GM10266 (cell line): ENCODE results near the gene VAV1.
"Not testable (repeated sequence)": the region's sequence is repeated elsewhere in the genome, so short reads cannot be mapped to it uniquely, and the experiment has no call there.

Source experiments
- DNase-seq: peaks from one replicate; pipeline ENCODE4 v3.0.0; 2012; ENCODE audit errors: extremely low spot score
- CTCF ChIP-seq: IDR thresholded peaks from 2 replicates; pipeline ENCODE4 v1.5.1; 2012; ENCODE audit warnings: mild to moderate bottlenecking, low read depth; ENCODE audit not compliant: control insufficient read depth, insufficient read depth; ENCODE audit errors: missing control alignments

Gene VAV1

DNA sequence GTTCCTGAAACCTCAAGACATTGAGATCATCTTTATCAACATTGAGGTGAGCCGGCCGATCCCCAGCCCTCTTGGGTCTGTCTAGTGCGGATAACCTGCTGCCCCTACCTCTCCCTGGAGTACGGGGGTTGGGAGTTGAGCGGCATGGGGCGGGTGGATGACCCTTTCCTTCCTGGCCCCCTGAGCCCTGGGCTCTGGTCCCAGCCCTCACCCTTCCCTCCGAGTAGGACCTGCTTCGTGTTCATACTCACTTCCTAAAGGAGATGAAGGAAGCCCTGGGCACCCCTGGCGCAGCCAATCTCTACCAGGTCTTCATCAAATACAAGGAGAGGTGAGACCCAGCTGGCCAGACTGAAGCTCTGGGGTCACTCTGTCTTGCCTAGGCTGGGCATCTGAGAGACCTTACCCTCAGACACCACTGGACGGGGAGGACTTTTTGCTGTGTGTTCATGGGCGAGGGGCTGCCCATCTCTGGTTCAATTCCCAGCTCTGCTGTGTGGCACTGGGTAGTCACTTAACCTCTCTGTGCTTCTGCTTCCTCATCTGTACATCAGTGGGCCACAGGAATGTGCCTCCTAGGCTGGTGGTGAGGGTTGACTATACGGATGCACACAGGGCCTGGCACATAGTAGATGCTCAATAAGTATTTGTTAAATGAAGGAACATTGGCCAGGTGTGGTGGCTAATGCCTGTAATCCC, 52.7 kb downstream of the VAV1 start:
- TF ChIP-seq CTCF = no peak
- no peak for DNase-seq

DNA sequence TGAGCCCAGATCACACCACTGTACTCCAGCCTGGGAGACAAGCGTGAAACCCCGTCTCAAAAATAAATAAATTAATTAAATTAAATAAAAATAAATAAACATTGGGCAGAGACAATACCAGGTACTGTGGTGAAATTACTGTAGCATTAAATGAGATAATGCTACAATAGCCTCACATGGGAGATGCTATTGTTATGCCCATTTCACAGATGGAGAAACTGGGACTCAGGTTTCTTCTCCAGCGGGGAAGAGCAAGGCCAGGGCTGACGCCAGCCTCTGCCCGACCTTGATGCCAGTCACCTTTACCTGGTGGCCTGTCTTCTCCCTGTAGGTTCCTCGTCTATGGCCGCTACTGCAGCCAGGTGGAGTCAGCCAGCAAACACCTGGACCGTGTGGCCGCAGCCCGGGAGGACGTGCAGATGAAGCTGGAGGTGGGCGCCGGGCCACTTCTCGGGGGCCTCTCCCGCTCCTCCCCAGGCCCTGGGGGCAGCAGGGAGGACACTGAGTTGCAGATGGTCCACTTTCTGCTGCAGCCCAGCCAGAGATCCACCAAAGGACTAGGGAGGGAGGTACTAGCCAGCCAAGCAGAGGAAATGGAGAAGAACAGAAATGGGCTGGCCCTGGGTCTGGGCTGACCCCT, 53.9 kb downstream of the VAV1 start:
- no peak for DNase-seq
- TF ChIP-seq CTCF = no peak

DNA sequence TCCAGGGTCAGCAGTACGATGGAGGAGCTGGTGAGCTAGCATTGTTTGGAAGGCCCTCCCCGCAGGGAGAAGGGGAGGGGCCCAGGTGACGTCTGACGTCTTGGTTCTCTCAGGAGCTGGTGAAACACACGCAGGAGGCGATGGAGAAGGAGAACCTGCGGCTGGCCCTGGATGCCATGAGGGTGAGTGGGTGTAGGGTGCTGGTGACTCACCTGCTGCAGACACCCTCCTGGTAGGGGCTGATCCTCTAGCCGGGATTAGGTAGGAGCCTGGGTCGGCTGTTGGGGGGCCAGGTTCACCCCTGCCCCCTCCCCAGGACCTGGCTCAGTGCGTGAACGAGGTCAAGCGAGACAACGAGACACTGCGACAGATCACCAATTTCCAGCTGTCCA, 55.8 kb downstream of the VAV1 start:
- no peak for TF ChIP-seq CTCF
- DNase-seq = no peak

- no peak for TF ChIP-seq CTCF
- peak; percentile 61 for DNase-seq
Measured at GRCh38 chr19:6828698-6829633, 56.5 kb downstream of the VAV1 start.

DNA sequence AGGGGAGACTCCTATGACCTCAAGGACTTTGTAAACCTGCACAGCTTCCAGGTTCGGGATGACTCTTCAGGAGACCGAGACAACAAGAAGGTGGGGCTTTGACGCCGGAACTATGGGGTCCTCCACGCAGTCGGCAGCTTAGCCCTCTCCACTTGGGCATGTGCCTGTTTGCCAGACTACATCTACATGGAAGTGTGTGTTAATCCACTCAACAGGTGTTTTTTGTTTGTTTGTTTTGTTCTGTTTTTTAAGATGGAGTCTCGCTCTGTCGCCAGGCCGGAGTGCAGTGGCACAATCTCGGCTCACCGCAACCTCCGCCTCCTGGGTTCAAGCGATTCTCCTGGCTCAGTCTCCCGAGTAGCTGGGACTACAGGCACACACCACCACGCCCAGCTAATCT, 57.3 kb downstream of the VAV1 start:
- not testable (repeated sequence) for DNase-seq

DNA sequence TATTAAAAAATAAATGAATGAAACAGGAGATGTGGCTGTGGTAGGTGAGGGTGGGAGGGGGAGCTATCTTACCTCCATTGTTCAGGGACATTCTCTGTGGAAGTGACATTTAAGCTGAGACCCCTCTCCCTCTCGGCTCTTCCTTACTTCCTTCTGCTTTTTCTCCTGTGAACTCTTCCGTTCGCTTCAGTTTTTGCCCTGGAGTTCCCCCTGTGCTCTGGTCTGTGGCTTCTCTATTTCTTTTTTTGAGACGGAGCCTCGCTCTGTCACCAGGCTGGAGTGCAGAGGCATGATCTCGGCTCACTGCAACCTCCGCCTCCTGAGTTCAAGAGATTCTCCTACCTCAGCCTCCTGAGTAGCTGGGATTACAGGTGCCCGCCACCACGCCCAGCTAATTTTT, 58.6 kb downstream of the VAV1 start:
- DNase-seq = not testable (repeated sequence)

DNA sequence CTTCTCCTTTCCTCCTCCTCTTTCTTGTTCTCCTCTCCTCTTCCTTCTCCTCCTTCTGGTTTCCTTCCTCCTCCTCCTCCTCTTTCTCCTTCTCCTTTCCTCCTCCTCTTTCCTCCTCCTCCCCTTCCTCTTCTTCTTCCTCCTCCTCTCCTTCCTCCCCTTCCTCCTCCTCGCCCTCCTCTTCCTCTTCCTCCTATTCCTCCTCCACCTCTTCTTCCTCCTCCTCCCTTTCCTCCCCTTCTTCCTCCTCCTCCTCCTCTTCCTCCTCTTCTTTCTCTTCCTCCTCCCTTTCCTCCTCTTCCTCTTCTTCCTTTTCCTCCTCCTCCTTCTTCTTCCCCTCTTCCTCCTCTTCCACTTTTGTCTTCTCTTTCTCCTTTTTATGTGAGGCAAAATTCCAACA, 59.9 kb downstream of the VAV1 start:
- no peak for TF ChIP-seq CTCF
- no peak for DNase-seq
